Neural cell (in vitro differentiated cells): ENCODE data around the gene GPR17. TPM values are rescaled to one million over a fixed set of nuclear protein-coding genes. Genes with fewer than 3 reads are reported as not detected.

Experiments
- H2AFZ ChIP-seq: fragments of 200-600, 300-800 bp; sonication (generic), shearing (Covaris generic); 2 replicates; pipeline ENCODE4 v1.6.0; 2014; ENCODE audit warnings: low read depth, mild to moderate bottlenecking, antibody characterized with exemption, low read length, moderate library complexity
- H3F3A ChIP-seq: fragments of 200-600 bp; shearing (Covaris generic); 2 replicates; pipeline ENCODE4 v1.6.1; 2016; ENCODE audit warnings: mild to moderate bottlenecking, moderate library complexity, mixed read lengths, antibody characterized with exemption, low read length; ENCODE audit not compliant: insufficient read depth, poor library complexity, severe bottlenecking
- H3K27ac ChIP-seq: fragments of 200-600, 300-800 bp; sonication (generic), shearing (Covaris generic); 2 replicates; pipeline ENCODE4 v1.5.1; 2014; ENCODE audit warnings: mild to moderate bottlenecking, low read length, moderate library complexity
- H3K27me3 ChIP-seq: fragments of 300-800, 200-600 bp; sonication (generic), shearing (Covaris generic); 2 replicates; pipeline ENCODE4 v1.6.0; 2014; ENCODE audit warnings: mild to moderate bottlenecking, low read depth, low read length, moderate library complexity; ENCODE audit not compliant: insufficient read depth
- H3K36me3 ChIP-seq: fragments of 300-800, 200-600 bp; sonication (generic), shearing (Covaris generic); 2 replicates; pipeline ENCODE4 v1.5.1; 2014; ENCODE audit warnings: mild to moderate bottlenecking, antibody characterized with exemption, low read length, moderate library complexity; ENCODE audit not compliant: insufficient read depth
- H3K4me2 ChIP-seq: fragments of 300-800, 200-600 bp; sonication (generic), shearing (Covaris generic); 2 replicates; pipeline ENCODE4 v1.6.0; 2014; ENCODE audit warnings: mild to moderate bottlenecking, low read length
- H3K4me3 ChIP-seq: fragments of 300-800, 200-600 bp; sonication (generic), shearing (Covaris generic); 2 replicates; pipeline ENCODE4 v1.5.1; 2014; ENCODE audit warnings: mild to moderate bottlenecking, low read length, moderate library complexity
- H3K79me2 ChIP-seq: fragments of 200-600 bp; shearing (Covaris generic); replicated peaks from 2 replicates; pipeline ENCODE4 v1.6.0; 2014; ENCODE audit warnings: mild to moderate bottlenecking, low read length, moderate library complexity; ENCODE audit not compliant: insufficient read depth
- H3K9ac ChIP-seq: fragments of 300-800, 200-600 bp; sonication (generic), shearing (Covaris generic); 2 replicates; pipeline ENCODE4 v1.6.1; 2016; ENCODE audit warnings: mild to moderate bottlenecking, low read length, mixed read lengths
- H3K9me2 ChIP-seq: fragments of 200-600 bp; shearing (Covaris generic); 2 replicates; pipeline ENCODE4 v1.6.1; 2016; ENCODE audit warnings: mild to moderate bottlenecking, low read length, mixed read lengths; ENCODE audit not compliant: insufficient read depth
- H3K9me3 ChIP-seq: fragments of 200-600, 300-800 bp; sonication (generic), shearing (Covaris generic); 2 replicates; pipeline ENCODE4 v1.6.1; 2016; ENCODE audit warnings: mild to moderate bottlenecking, mixed run types, low read length, moderate library complexity, mixed read lengths
- H4K20me1 ChIP-seq: fragments of 200-600 bp; shearing (Covaris generic); 2 replicates; pipeline ENCODE4 v1.6.1; 2016; ENCODE audit warnings: mild to moderate bottlenecking, mixed run types; ENCODE audit not compliant: insufficient read depth
- CTCF ChIP-seq: fragments of 450-650 bp; IDR thresholded peaks from 2 replicates; pipeline ENCODE4 v1.5.1; 2014; ENCODE audit warnings: antibody characterized with exemption, mild to moderate bottlenecking, moderate library complexity; ENCODE audit not compliant: poor library complexity, severe bottlenecking
- EP300 ChIP-seq: fragments of 450-650 bp; conservative IDR thresholded peaks from 2 replicates; pipeline ENCODE4 v1.6.1; 2014; ENCODE audit warnings: antibody characterized with exemption, mild to moderate bottlenecking, moderate library complexity; ENCODE audit not compliant: poor library complexity, severe bottlenecking
- EZH2 ChIP-seq: fragments of 200-600, 300-800 bp; shearing (Covaris generic), sonication (generic); IDR thresholded peaks from 2 replicates; pipeline ENCODE4 v1.6.1; 2014; ENCODE audit warnings: antibody characterized with exemption, low read length, borderline replicate concordance, mild to moderate bottlenecking; ENCODE audit not compliant: insufficient read depth, poor library complexity, severe bottlenecking
- MXI1 ChIP-seq: fragments of 450-650 bp; conservative IDR thresholded peaks from 2 replicates; pipeline ENCODE4 v1.6.1; 2014; ENCODE audit warnings: antibody characterized with exemption, mild to moderate bottlenecking; ENCODE audit not compliant: poor library complexity, severe bottlenecking
- POLR2AphosphoS5 ChIP-seq: IDR thresholded peaks from 2 replicates; pipeline ENCODE4 v1.6.1; 2012
- RAD21 ChIP-seq: fragments of 450-650 bp; conservative IDR thresholded peaks from 2 replicates; pipeline ENCODE4 v1.6.1; 2014; ENCODE audit warnings: antibody characterized with exemption, mild to moderate bottlenecking, moderate library complexity
- REST ChIP-seq: IDR thresholded peaks from 2 replicates; pipeline ENCODE4 v1.6.1; 2012; ENCODE audit warnings: borderline replicate concordance
- SMC3 ChIP-seq: fragments of 450-650 bp; conservative IDR thresholded peaks from 2 replicates; pipeline ENCODE4 v1.6.1; 2014; ENCODE audit warnings: antibody characterized with exemption, mild to moderate bottlenecking, moderate library complexity; ENCODE audit not compliant: poor library complexity
- TAF1 ChIP-seq: IDR thresholded peaks from 2 replicates; pipeline ENCODE4 v1.6.1; 2012; ENCODE audit warnings: low read depth
- polyA plus RNA-seq: library from polyadenylated mRNA; depleted of rRNA; stranded (reverse); fragments of >200 nt; gene quantifications from 2 replicates; pipeline ENCODE4 v1.2.3, GENCODE V29; 2014

Gene GPR17
- polyA plus RNA-seq, 1 donor from 2014 or later: not detected

DNA sequence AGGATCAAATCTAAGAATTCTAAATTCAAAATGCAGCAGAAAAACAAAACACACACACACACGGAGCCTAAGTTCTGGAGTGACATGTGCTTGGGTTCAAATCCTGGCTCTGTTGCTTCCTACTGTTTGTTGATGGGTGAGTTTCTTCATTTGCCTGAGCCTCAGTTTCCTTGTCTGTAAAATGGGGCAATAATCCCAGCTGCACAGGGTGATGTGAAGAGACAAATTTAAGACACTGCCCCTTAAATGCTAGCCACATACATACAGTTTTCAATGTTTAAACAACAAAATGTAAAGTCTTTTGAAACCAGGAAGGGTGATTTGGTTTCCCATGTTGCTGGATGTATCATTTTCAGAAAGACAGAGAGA lies 943 bp upstream of the GPR17 start:
- Histone ChIP-seq H2AFZ (no peak overlapping the region), H3K9me2 (no peaks in the 10 kb centered on the region), H4K20me1 (no peaks in the 10 kb centered on the region), H3K79me2 (no peaks in the 10 kb centered on the region), H3K27me3 (no peaks in the 10 kb centered on the region), H3K9ac (no peak overlapping the region), H3K4me2 (no peak overlapping the region), H3F3A (no peaks in the 10 kb centered on the region), H3K27ac (no peak overlapping the region), H3K9me3 (no peaks in the 10 kb centered on the region), H3K4me3 (no peak overlapping the region), H3K36me3 (no peaks in the 10 kb centered on the region)
- TF ChIP-seq EP300 (no peak), MXI1 (no peak), REST (no peak), RAD21 (no peak), CTCF (no peak), EZH2 (no peak), SMC3 (no peak), TAF1 (no peak), POLR2AphosphoS5 (no peak)

GRCh38 chr2:127646487-127647241 lies 711 bp downstream of the GPR17 start:
- no peak overlapping the region for H3K27ac ChIP-seq
- H3K9me2 ChIP-seq: no peaks in the 10 kb centered on the region
- TF ChIP-seq SMC3 (no peak), MXI1 (no peak), REST (no peak), TAF1 (no peak), CTCF (no peak), POLR2AphosphoS5 (no peak), EP300 (no peak), EZH2 (no peak), RAD21 (no peak)
- no peaks in the 10 kb centered on the region for H4K20me1 ChIP-seq
- no peaks in the 10 kb centered on the region for H3F3A ChIP-seq
- H3K36me3 ChIP-seq: no peaks in the 10 kb centered on the region
- H2AFZ ChIP-seq: no peak overlapping the region
- no peak overlapping the region for H3K4me3 ChIP-seq
- H3K27me3 ChIP-seq: no peaks in the 10 kb centered on the region
- H3K9ac ChIP-seq: no peak overlapping the region
- H3K79me2 ChIP-seq: no peaks in the 10 kb centered on the region
- no peaks in the 10 kb centered on the region for H3K9me3 ChIP-seq
- H3K4me2 ChIP-seq: no peak overlapping the region
